HEK293 (cell line): ENCODE data around the gene MRPL47.
A peak's percentile ranks its signal among the peaks of the same experiment; 100 is the strongest.

Source experiments
- HIC1 ChIP-seq: fragments of 450-650 bp; formaldehyde crosslinking; IDR thresholded peaks from 2 replicates; pipeline ENCODE4 v1.5.1; 2016; ENCODE audit warnings: missing biosample characterization, missing genetic modification characterization
- OVOL3 ChIP-seq: fragments of 450-650 bp; formaldehyde crosslinking; IDR thresholded peaks from 2 replicates; pipeline ENCODE4 v1.5.1; 2016; ENCODE audit warnings: missing biosample characterization, missing genetic modification characterization
- PATZ1 ChIP-seq: fragments of 450-650 bp; formaldehyde crosslinking; IDR thresholded peaks from 2 replicates; pipeline ENCODE4 v1.5.1; 2016; ENCODE audit warnings: missing biosample characterization, missing genetic modification characterization
- PRDM2 ChIP-seq: fragments of 450-650 bp; formaldehyde crosslinking; IDR thresholded peaks from 2 replicates; pipeline ENCODE4 v1.5.1; 2016; ENCODE audit warnings: missing biosample characterization, missing genetic modification characterization, borderline replicate concordance
- YY1 ChIP-seq: fragments of 450-650 bp; formaldehyde crosslinking; IDR thresholded peaks from 2 replicates; pipeline ENCODE4 v1.5.1; 2018; ENCODE audit warnings: missing biosample characterization, missing genetic modification characterization
- ZBTB20 ChIP-seq: fragments of 450-650 bp; formaldehyde crosslinking; IDR thresholded peaks from 2 replicates; pipeline ENCODE4 v1.5.1; 2016; ENCODE audit warnings: missing biosample characterization, missing genetic modification characterization
- ZBTB26 ChIP-seq: fragments of 450-650 bp; formaldehyde crosslinking; optimal IDR thresholded peaks from 2 replicates; pipeline ENCODE3; 2016; ENCODE audit warnings: missing biosample characterization, mild to moderate bottlenecking, missing genetic modification characterization
- ZBTB44 ChIP-seq: fragments of 450-650 bp; IDR thresholded peaks from 2 replicates; pipeline ENCODE4 v1.5.1; 2018; ENCODE audit warnings: missing biosample characterization, mild to moderate bottlenecking, missing genetic modification characterization
- ZEB2 ChIP-seq: fragments of 450-650 bp; formaldehyde crosslinking; IDR thresholded peaks from 2 replicates; pipeline ENCODE4 v1.5.1; 2016; ENCODE audit warnings: missing biosample characterization, missing genetic modification characterization
- ZNF302 ChIP-seq: fragments of 450-650 bp; formaldehyde crosslinking; IDR thresholded peaks from 2 replicates; pipeline ENCODE4 v1.5.1; 2016; ENCODE audit warnings: missing biosample characterization, missing genetic modification characterization, low read depth
- ZNF398 ChIP-seq: fragments of 450-650 bp; formaldehyde crosslinking; IDR thresholded peaks from 2 replicates; pipeline ENCODE4 v1.5.1; 2017; ENCODE audit warnings: missing biosample characterization, missing genetic modification characterization
- ZNF501 ChIP-seq: fragments of 450-650 bp; formaldehyde crosslinking; IDR thresholded peaks from 2 replicates; pipeline ENCODE4 v1.5.1; 2016; ENCODE audit warnings: missing biosample characterization, missing genetic modification characterization
- ZNF514 ChIP-seq: fragments of 450-650 bp; formaldehyde crosslinking; IDR thresholded peaks from 2 replicates; pipeline ENCODE4 v1.5.1; 2016; ENCODE audit warnings: missing biosample characterization, missing genetic modification characterization
- ZNF585B ChIP-seq: fragments of 450-650 bp; formaldehyde crosslinking; IDR thresholded peaks from 2 replicates; pipeline ENCODE4 v1.5.1; 2016; ENCODE audit warnings: missing biosample characterization, missing genetic modification characterization
- ZNF660 ChIP-seq: fragments of 450-650 bp; IDR thresholded peaks from 2 replicates; pipeline ENCODE4 v1.5.1; 2018; ENCODE audit warnings: missing biosample characterization, mild to moderate bottlenecking, missing genetic modification characterization
- ZNF692 ChIP-seq: fragments of 450-650 bp; formaldehyde crosslinking; IDR thresholded peaks from 2 replicates; pipeline ENCODE4 v1.5.1; 2016; ENCODE audit warnings: missing biosample characterization, missing genetic modification characterization
- ZNF76 ChIP-seq: fragments of 450-650 bp; formaldehyde crosslinking; IDR thresholded peaks from 2 replicates; pipeline ENCODE4; 2016; ENCODE audit warnings: low read depth, missing biosample characterization, missing genetic modification characterization, borderline replicate concordance
- ZNF837 ChIP-seq: fragments of 450-650 bp; formaldehyde crosslinking; IDR thresholded peaks from 2 replicates; pipeline ENCODE4 v1.5.1; 2016; ENCODE audit warnings: missing biosample characterization, missing genetic modification characterization
- ZXDB ChIP-seq: fragments of 450-650 bp; formaldehyde crosslinking; IDR thresholded peaks from 2 replicates; pipeline ENCODE4 v1.5.1; 2016; ENCODE audit warnings: missing biosample characterization, missing genetic modification characterization

The MRPL47 gene

GRCh38 chr3:179653096-179653797 lies 48.8 kb upstream of the MRPL47 start (continued):
- TF ChIP-seq ZNF514 (tag by site-specific recombination): no peak
- peak; percentile 78 for TF ChIP-seq YY1
- peak; percentile 75; the same call in 1 of the 2 replicates for TF ChIP-seq HIC1 (tag by site-specific recombination)
- no peak for TF ChIP-seq PRDM2 (tag by site-specific recombination)
- TF ChIP-seq ZBTB44 (tag by site-specific recombination): no peak
- TF ChIP-seq ZNF76 (tag by site-specific recombination): peak; percentile 67
- no peak for TF ChIP-seq ZNF398 (tag by site-specific recombination)
- TF ChIP-seq PATZ1: peak; percentile 36
- peak; percentile 66; the same call in 1 of the 2 replicates for TF ChIP-seq ZNF660 (tag by site-specific recombination)
- TF ChIP-seq ZNF302 (tag by site-specific recombination): no peak
- 0 out of 2 replicates have a peak, but pooled peaks have one; percentile 23 for TF ChIP-seq ZEB2 (tag by site-specific recombination)
- peak; percentile 74; the same call in 1 of the 2 replicates for TF ChIP-seq ZBTB20
- TF ChIP-seq ZBTB26: peak; percentile 90
- TF ChIP-seq ZXDB: peak; percentile 53
- 0 out of 2 replicates have a peak, but pooled peaks have one; percentile 27 for TF ChIP-seq ZNF692 (tag by site-specific recombination)
- TF ChIP-seq ZNF501 (tag by site-specific recombination): 0 out of 2 replicates have a peak, but pooled peaks have one; percentile 28
- TF ChIP-seq ZNF837 (tag by site-specific recombination): no peak
- TF ChIP-seq ZNF585B (tag by site-specific recombination): no peak
- no peak for TF ChIP-seq OVOL3 (tag by site-specific recombination)
- TF ChIP-seq, all 188 proteins: peak for 22
